Stimulated activated memory B cell treated with anti-CD40 and anti-IgM and Interleukin-4, amounts not matched to agents 10 μg/mL and 1 μg/mL and 100 μg/mL, for 72 hours (primary cell): ENCODE data around the gene BCAP31.

ENCODE experiments used
- ATAC-seq: fragments of 150-1000 bp; cut with Tn5 transposase; 2 replicates; pipeline ENCODE4 v1.10.0; 2021
- H3K27ac Mint-ChIP-seq: one replicate; pipeline ENCODE4 v1.8.0; 2022; ENCODE audit warnings: mild to moderate bottlenecking, mixed read lengths
- H3K27me3 Mint-ChIP-seq: one replicate; pipeline ENCODE4 v1.8.0; 2022; ENCODE audit warnings: mixed read lengths
- H3K36me3 Mint-ChIP-seq: one replicate; pipeline ENCODE4 v1.8.0; 2022; ENCODE audit warnings: mixed read lengths
- H3K4me1 Mint-ChIP-seq: one replicate; pipeline ENCODE4 v1.8.0; 2022; ENCODE audit warnings: mixed read lengths
- H3K4me3 Mint-ChIP-seq: one replicate; pipeline ENCODE4 v1.8.0; 2022; ENCODE audit warnings: mild to moderate bottlenecking, moderate library complexity, mixed read lengths
- H3K9me3 Mint-ChIP-seq: one replicate; pipeline ENCODE4 v1.8.0; 2022; ENCODE audit warnings: mixed read lengths

The BCAP31 gene

DNA sequence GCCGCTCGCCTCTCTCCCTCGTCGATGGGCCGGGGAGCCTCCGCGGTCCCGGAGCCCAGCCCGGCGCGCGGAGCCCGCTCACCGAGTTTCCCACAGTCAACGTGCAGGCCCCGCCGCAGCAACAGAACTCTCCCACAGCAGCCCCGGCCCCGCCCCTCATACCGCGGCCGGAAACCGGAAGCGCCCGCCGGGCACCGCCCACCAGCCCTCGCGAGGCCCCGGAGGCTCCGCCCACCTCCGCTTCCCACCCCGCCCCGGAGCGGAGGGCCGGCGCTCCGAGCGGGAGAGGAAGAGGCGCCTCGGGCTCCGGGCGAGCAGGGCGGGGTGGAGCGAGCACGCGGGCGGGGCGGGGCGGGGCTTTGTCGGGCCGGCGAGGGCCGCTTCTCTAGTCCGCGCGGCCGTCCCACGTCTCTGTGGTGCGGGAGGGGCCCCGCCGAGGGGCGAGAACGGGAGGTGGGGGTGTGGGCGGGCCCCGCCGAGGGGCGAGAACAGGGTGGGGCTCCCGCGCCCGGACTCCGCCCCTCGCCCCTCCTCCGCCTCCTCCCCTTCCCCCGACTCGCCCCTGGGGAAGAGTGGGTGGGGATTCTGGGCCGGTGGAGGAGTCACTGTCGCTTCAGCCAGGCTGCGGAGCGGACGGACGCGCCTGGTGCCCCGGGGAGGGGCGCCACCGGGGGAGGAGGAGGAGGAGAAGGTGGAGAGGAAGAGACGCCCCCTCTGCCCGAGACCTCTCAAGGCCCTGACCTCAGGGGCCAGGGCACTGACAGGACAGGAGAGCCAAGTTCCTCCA is at the start of gene BCAP31, which contains the start of gene ABCD1:
BCAP31 (minus strand) TSS at position 136 of the 787 bp plus-strand sequence. CDS start 1,143 bp downstream, outside the sequence.
ABCD1 (plus strand) TSS at position 605 of the 787 bp plus-strand sequence. CDS start 411 bp downstream, outside the sequence.
- Mint-ChIP-seq H3K9me3 (no peaks in the 10 kb centered on the region), H3K27me3 (no peaks in the 10 kb centered on the region), H3K27ac (peak within 1 kb of the TSS; percentile 86), H3K4me3 (peak within 1 kb of the TSS; percentile 91), H3K36me3 (no peaks in the 10 kb centered on the region), H3K4me1 (peaks cover 33% of the 10 kb centered on the region)
- peak; percentile 84 for ATAC-seq

DNA sequence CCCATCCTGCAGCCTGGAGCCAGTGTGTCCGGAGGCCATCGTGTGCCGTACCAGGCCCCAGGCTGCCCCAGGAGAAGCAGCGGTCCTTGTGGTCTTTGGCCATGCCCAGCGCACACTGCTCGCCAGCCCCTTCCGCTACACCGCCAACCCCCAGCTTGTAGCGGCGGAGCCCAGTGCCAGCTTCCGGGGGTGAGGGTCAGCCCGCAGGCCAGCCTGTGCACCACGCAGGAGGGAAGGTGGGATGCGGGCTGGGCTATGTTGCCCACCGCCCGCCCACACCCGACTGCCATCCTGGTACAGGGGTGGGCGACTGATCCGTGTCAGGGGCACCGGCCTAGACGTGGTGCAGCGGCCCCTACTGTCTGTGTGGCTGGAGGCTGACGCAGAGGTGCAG is 49.0 kb upstream of the BCAP31 start:
- H3K27ac Mint-ChIP-seq: no peak overlapping the region
- no peak for ATAC-seq
- no peaks in the 10 kb centered on the region for H3K36me3 Mint-ChIP-seq
- peaks cover 7% of the 10 kb centered on the region for H3K27me3 Mint-ChIP-seq
- peaks cover 2% of the 10 kb centered on the region for H3K4me1 Mint-ChIP-seq
- H3K9me3 Mint-ChIP-seq: no peaks in the 10 kb centered on the region
- H3K4me3 Mint-ChIP-seq: no peak overlapping the region

DNA sequence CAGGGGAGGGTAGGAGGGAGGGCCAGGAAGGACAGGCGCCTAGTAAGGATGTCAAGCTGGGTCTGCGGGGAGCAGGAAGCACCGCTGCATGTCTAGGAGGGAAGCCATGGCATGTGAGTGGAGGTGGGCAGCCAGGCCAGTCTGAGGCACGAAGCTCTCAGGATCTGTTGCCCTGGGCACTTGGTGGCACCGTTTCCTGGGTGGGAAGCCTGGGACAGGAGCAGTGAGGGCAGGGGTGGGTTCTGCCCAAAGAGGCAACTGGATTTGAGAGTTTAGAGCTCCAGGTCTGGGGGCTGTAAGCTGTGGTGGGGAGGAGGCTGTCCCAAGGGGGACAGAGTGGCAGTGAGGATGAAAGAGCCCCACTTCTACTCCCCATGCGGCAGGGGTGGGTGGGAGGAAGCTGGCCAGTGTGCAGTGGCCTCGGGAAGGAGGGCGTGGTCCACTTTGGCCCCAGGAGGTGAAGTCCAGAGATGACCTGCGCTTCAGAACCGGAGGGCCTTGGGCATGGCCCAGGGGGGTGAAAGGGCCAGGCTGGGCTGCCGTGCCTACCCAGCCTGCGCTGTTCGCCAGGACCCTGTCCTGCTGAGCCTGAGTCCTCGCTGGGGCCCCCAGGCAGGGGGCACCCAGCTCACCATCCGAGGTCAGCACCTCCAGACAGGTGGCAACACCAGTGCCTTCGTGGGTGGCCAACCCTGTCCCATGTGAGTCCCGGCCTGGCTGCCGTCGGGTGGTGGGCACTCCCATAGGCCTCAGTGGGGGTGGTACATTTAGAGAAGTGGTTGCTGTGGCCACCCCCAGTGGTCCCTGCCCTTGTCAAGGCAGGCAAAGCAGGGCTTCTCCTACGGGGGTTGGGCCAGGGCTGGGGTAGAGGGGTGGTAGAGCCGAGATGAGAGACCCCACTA is 48.4 kb upstream of the BCAP31 start:
- H3K27me3 Mint-ChIP-seq: peaks cover 7% of the 10 kb centered on the region
- no peaks in the 10 kb centered on the region for H3K9me3 Mint-ChIP-seq
- H3K4me1 Mint-ChIP-seq: peaks cover 7% of the 10 kb centered on the region
- no peaks in the 10 kb centered on the region for H3K36me3 Mint-ChIP-seq
- no peak for ATAC-seq
- no peak overlapping the region for H3K4me3 Mint-ChIP-seq
- H3K27ac Mint-ChIP-seq: no peak overlapping the region

DNA sequence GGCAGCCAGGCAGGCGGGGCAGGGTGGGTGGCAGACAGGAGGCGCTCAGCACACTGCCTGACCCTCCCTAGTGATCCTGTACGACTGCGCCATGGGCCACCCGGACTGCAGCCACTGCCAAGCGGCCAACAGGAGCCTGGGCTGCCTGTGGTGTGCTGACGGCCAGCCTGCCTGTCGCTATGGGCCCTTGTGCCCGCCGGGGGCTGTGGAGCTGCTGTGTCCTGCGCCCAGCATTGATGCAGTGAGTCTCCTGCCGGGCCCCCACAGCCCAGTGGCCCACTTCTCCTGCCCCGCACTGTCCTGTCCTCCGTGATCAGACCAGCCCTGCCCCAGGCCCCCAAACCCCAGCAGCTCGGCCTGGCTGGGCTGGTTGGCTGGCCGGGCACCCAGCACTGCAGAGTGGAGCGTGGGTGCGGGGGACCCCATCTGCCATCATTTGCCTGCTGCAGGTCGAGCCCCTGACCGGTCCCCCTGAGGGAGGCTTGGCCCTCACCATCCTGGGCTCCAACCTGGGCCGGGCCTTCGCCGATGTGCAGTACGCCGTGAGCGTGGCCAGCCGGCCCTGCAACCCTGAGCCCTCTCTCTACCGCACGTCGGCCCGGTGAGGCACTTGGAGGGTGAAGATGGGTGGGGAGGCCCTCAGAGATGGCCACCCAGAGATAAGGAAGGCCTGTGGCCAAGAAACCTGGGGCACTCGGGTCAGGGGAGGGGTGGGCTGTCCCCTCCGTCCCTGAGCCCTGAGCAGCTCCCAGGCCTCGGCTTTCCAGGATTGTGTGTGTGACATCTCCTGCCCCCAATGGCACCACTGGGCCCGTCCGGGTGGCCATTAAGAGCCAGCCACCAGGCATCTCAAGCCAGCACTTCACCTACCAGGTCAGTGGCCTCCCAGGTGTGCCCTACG is 47.5 kb upstream of the BCAP31 start:
- Mint-ChIP-seq H3K36me3 (no peaks in the 10 kb centered on the region), H3K4me1 (peaks cover 9% of the 10 kb centered on the region), H3K27me3 (peaks cover 7% of the 10 kb centered on the region), H3K9me3 (no peaks in the 10 kb centered on the region), H3K27ac (no peak overlapping the region), H3K4me3 (no peak overlapping the region)
- no peak for ATAC-seq

DNA sequence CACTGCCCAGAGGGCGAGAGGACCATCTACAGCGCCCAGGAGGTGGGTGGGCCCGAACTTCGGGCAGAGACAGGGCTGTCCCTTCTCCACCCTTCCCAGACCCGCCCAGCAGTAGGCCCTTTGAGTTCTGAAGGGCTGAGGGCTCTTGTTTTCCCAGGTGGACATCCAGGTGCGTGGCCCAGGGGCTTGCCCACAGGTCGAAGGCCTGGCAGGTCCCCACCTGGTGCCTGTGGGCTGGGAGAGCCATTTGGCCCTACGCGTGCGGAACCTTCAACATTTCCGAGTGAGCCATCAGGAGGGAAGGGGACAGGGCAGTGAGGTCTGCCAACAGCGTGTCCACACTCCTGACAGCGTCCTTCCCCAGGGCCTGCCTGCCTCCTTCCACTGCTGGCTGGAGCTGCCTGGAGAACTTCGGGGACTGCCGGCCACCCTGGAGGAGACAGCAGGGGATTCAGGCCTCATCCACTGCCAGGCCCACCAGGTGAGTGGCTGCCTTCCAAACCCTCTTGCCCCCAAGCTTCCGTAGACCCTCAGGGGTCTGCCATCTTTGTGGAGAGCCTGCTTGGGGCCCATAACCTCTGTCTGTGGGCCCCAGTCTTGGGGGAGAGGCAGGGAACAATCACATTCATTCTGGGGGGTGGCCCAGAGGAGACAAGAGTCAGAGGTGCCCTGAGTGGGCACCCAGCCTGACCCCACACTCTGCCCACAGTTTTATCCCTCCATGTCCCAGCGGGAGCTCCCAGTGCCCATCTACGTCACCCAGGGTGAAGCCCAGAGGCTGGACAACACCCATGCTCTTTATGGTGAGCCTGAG is 46.6 kb upstream of the BCAP31 start:
- Mint-ChIP-seq H3K27me3 (peaks cover 7% of the 10 kb centered on the region), H3K36me3 (no peaks in the 10 kb centered on the region)
- ATAC-seq: no peak

DNA sequence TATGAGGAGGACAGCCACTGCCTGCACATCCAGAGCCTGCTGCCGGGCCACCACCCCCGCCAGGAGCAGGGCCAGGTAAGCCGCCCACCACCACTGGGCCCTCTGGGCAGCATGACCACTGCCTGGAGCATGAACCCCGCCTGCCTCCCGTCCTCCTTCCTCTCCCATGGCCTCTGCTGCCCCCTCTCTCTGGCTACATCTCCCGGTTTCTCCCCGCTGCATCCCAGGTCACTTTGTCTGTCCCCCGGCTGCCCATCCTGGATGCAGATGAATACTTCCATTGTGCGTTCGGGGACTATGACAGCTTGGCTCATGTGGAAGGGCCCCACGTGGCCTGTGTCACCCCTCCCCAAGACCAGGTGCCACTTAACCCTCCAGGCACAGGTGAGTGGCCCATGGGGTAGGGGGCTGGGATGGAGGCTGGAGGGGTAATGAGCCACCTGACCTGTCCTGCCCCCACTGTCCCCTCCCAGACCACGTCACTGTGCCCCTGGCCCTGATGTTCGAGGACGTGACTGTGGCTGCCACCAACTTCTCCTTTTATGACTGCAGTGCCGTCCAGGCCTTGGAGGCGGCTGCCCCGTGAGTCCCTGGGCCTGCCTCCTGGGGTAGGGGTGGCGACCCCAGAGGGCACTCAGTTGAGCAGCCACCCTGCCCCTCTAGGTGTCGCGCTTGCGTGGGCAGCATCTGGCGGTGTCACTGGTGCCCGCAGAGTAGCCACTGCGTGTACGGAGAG is 45.8 kb upstream of the BCAP31 start:
- ATAC-seq: no peak
- H3K36me3 Mint-ChIP-seq: no peaks in the 10 kb centered on the region
- H3K9me3 Mint-ChIP-seq: no peaks in the 10 kb centered on the region
- H3K4me1 Mint-ChIP-seq: peaks cover 17% of the 10 kb centered on the region
- no peak overlapping the region for H3K4me3 Mint-ChIP-seq
- H3K27ac Mint-ChIP-seq: no peak overlapping the region
- peaks cover 7% of the 10 kb centered on the region for H3K27me3 Mint-ChIP-seq

More for the DNA sequence above, 46.6 kb upstream of the BCAP31 start:
- H3K9me3 Mint-ChIP-seq: no peaks in the 10 kb centered on the region
- H3K27ac Mint-ChIP-seq: no peak overlapping the region
- no peak overlapping the region for H3K4me3 Mint-ChIP-seq
- peaks cover 17% of the 10 kb centered on the region for H3K4me1 Mint-ChIP-seq

DNA sequence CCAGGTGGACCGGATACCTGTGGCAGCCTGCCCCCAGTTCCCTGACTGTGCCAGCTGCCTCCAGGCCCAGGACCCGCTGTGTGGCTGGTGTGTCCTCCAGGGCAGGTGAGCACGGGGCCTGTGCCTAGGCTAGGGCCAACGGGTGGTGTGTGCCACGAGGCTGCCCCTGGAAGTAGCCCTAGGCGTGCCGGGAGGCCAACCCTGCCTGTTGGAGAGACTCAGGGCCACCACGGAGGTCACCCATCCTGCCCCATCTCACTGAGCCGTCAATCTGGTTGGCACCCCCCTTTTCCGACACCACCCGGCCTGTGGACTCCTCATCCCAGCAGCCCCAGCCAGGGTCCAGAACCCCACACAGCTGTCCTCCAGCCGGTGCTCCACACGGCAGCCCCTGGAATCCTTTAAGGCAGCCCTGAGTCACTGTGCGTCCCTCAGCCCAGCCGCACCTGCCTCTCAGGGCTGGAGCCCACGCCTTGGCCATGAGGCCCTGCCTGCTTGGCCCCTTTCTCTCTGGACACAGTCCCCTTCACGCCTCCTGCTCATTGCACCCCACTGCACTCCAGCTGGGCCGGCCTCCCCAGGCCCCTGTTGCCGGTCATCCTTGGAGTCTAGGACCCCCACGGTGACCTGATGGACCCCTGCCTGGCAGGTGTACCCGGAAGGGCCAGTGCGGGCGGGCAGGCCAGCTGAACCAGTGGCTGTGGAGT is 45.1 kb upstream of the BCAP31 start:
- no peak overlapping the region for H3K4me3 Mint-ChIP-seq
- H3K27me3 Mint-ChIP-seq: peaks cover 7% of the 10 kb centered on the region
- ATAC-seq: no peak
- no peaks in the 10 kb centered on the region for H3K36me3 Mint-ChIP-seq
- H3K27ac Mint-ChIP-seq: no peak overlapping the region
- H3K9me3 Mint-ChIP-seq: no peaks in the 10 kb centered on the region
- H3K4me1 Mint-ChIP-seq: peaks cover 17% of the 10 kb centered on the region

DNA sequence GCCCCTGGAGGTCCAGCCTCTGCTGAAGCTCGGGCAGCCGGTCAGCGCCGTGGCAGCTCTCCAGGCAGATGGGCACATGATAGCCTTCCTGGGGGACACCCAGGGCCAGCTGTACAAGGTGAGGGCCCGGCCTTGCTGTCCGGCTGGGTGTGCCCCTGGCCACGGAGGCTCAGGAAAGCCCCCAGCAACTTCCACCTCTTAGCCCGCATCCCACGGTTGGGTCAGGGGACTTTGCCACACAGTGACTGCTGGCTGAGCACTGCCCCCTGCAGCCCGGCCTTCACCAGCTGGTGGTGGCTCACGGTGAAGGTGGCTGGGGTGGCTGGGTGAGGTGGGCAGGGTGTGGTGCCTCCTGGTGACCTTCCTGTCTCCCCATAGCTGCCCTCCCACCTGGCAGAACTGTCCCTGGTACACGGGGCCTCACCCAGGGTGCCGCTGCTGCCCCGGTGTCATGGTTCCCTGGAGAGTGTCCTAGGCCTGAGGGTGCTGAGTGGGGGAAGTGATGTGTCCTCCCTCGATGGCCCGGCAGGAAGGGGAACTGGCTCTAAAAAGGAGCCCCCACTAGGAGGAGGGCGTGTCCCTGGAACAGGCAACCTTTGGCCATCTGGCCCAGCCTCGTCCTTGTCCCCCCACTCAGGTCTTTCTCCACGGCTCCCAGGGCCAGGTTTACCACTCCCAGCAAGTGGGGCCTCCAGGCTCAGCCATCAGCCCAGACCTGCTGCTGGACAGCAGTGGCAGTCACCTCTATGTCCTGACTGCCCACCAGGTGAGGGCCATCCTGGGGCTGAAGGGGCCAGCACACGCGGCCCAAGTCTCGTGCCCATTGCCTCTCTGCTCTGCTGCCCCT is 44.3 kb upstream of the BCAP31 start:
- H3K27ac Mint-ChIP-seq: no peak overlapping the region
- H3K9me3 Mint-ChIP-seq: no peaks in the 10 kb centered on the region
- peaks cover 7% of the 10 kb centered on the region for H3K27me3 Mint-ChIP-seq
- H3K4me3 Mint-ChIP-seq: no peak overlapping the region
- peaks cover 24% of the 10 kb centered on the region for H3K4me1 Mint-ChIP-seq
- H3K36me3 Mint-ChIP-seq: no peaks in the 10 kb centered on the region
- no peak for ATAC-seq

DNA sequence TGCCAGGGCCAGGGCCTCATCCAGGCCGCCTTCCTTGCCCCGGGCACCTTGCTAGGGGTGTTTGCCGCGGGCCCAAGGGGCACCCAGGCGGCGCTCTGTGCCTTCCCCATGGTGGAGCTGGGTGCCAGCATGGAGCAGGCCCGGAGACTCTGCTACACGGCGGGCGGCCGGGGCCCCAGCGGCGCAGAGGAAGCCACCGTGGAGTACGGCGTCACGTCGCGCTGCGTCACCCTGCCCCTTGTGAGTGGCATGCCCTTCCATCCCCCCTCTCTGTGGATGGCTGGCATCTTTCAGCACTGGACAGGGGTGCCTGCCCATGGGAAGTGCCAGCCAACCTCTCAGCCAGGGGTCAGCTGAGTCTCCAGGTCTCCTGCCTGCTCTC is 43.5 kb upstream of the BCAP31 start:
- Mint-ChIP-seq H3K27ac (no peak overlapping the region), H3K36me3 (no peaks in the 10 kb centered on the region), H3K9me3 (no peaks in the 10 kb centered on the region), H3K4me1 (peaks cover 24% of the 10 kb centered on the region), H3K27me3 (peaks cover 7% of the 10 kb centered on the region), H3K4me3 (no peak overlapping the region)
- ATAC-seq: no peak

DNA sequence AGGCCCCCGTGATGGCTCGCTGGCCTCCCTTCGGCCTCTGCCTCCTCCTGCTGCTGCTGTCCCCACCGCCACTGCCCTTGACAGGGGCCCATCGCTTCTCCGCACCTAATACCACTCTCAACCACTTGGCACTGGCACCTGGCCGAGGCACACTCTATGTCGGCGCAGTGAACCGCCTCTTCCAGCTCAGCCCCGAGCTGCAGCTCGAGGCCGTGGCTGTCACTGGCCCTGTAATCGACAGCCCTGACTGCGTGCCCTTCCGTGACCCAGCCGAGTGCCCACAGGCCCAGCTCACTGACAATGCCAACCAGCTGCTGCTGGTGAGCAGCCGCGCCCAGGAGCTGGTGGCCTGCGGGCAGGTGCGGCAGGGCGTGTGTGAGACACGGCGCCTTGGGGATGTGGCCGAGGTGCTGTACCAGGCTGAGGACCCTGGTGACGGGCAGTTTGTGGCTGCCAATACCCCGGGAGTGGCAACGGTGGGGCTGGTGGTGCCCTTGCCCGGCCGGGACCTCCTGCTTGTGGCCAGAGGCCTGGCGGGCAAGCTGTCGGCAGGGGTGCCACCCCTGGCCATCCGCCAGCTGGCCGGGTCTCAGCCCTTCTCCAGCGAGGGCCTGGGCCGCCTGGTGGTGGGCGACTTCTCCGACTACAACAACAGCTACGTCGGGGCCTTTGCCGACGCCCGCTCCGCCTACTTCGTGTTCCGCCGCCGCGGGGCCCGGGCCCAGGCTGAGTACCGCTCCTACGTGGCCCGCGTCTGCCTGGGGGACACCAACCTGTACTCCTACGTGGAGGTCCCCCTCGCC is 42.9 kb upstream of the BCAP31 start:
- H3K27ac Mint-ChIP-seq: no peak overlapping the region
- no peaks in the 10 kb centered on the region for H3K36me3 Mint-ChIP-seq
- H3K9me3 Mint-ChIP-seq: no peaks in the 10 kb centered on the region
- no peak for ATAC-seq
- no peak overlapping the region for H3K4me3 Mint-ChIP-seq
- H3K27me3 Mint-ChIP-seq: peaks cover 7% of the 10 kb centered on the region
- peaks cover 24% of the 10 kb centered on the region for H3K4me1 Mint-ChIP-seq

DNA sequence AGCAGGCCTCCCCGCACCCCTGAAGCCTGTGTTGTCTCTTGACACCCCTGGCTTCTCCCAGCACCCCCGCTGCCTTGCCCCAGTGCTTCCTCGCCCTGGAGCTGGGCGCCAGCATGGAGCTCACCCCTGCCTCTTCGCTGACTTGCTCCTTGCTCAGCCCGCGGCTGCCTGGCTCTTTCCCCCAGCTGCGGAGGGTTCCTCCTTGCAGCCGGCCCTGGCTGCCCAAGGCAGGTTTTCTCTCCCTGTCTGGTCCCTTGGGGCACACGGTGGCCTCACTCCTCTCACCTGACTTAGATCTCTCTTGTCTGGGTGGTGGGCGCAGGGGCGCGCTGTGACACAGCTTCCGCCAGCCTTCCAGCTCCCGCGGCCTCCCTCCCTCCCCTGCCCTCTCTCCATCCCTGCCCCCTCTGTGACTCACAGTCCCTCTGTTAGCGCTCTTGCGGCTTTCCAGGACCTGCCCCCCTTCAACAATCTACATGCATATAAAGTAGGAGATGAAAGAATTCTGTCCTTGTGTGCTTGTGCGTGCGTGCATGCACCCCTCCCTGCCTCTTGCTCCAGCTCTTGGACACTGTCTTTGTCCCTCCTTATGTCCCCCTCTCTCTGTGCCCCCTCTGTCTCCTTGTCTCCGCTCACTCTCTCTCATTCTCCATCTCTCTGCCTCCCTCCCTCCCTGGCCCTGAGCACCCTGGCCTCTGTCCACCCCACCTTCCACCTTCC is 42.1 kb upstream of the BCAP31 start:
- peaks cover 24% of the 10 kb centered on the region for H3K4me1 Mint-ChIP-seq
- H3K27me3 Mint-ChIP-seq: peaks cover 7% of the 10 kb centered on the region
- no peak overlapping the region for H3K4me3 Mint-ChIP-seq
- no peaks in the 10 kb centered on the region for H3K36me3 Mint-ChIP-seq
- H3K27ac Mint-ChIP-seq: peak overlapping the region; percentile 46
- no peaks in the 10 kb centered on the region for H3K9me3 Mint-ChIP-seq
- peak; percentile 37 for ATAC-seq
